Measurements from ENCODE around the gene PRPF19. TPM values are rescaled to one million over a fixed set of nuclear protein-coding genes. Genes with fewer than 3 reads are reported as not detected.

The PRPF19 gene
- total RNA-seq, 1 donor from 2014 or later = 36.5 TPM

- no peak for DNase-seq
- Histone ChIP-seq H3K27ac (replicated peaks) (peak overlapping the region; percentile 33), H3K4me3 (no peak overlapping the region), H3K36me3 (no peaks in the 10 kb centered on the region), H3K27me3 (ENCODE audit: low read depth) (peaks cover 6% of the 10 kb centered on the region), H3K9me3 (replicated peaks) (no peaks in the 10 kb centered on the region), H3K4me1 (no peaks in the 10 kb centered on the region)
- intact Hi-C loops (cut with micrococcal nuclease) = no loop called here
- TF ChIP-seq CTCF (IDR thresholded peaks at IDR 0.05; ENCODE audit: borderline replicate concordance) = no peak
These were observed 48.1 kb downstream of the PRPF19 start for GRCh38 chr11:60858236-60858635.

GRCh38 chr11:60857378-60858232, 48.8 kb downstream of the PRPF19 start:
- Histone ChIP-seq H3K27me3 (ENCODE audit: low read depth) (peaks cover 12% of the 10 kb centered on the region), H3K4me1 (no peaks in the 10 kb centered on the region), H3K36me3 (peaks cover 2% of the 10 kb centered on the region), H3K9me3 (replicated peaks) (no peaks in the 10 kb centered on the region), H3K4me3 (no peak overlapping the region), H3K27ac (replicated peaks) (peak overlapping the region; percentile 33)
- TF ChIP-seq CTCF (IDR thresholded peaks at IDR 0.05; ENCODE audit: borderline replicate concordance) = no peak
- intact Hi-C loops (cut with micrococcal nuclease) = no loop called here
- DNase-seq = no peak

GRCh38 chr11:60855726-60856633, 50.4 kb downstream of the PRPF19 start, which contains the start of gene PTGDR2:
PTGDR2 (minus strand) TSS chr11:60855950; CDS start chr11:60853722, 2,228 bp downstream.
- intact Hi-C loops (cut with micrococcal nuclease) = no loop called here
- H3K4me3 ChIP-seq = peak within 1 kb of the TSS; percentile 51
- H3K4me1 ChIP-seq = no peaks in the 10 kb centered on the region
- H3K27ac ChIP-seq (replicated peaks) = peak within 1 kb of the TSS; percentile 63
- H3K27me3 ChIP-seq (ENCODE audit: low read depth) = peaks cover 13% of the 10 kb centered on the region
- no peak for TF ChIP-seq CTCF (IDR thresholded peaks at IDR 0.05; ENCODE audit: borderline replicate concordance)
- peaks cover 16% of the 10 kb centered on the region for H3K36me3 ChIP-seq
- H3K9me3 ChIP-seq (replicated peaks) = no peaks in the 10 kb centered on the region
- DNase-seq = no peak

- peak overlapping the region; percentile 63 for H3K27ac ChIP-seq (replicated peaks)
- no peak for TF ChIP-seq CTCF (IDR thresholded peaks at IDR 0.05; ENCODE audit: borderline replicate concordance)
- DNase-seq = no peak
These were observed 51.3 kb downstream of the PRPF19 start for GRCh38 chr11:60854847-60855725.

More at GRCh38 chr11:60854847-60855725, 51.3 kb downstream of the PRPF19 start:
- Histone ChIP-seq H3K4me1 (no peaks in the 10 kb centered on the region), H3K36me3 (peaks cover 25% of the 10 kb centered on the region), H3K9me3 (replicated peaks) (no peaks in the 10 kb centered on the region), H3K27me3 (ENCODE audit: low read depth) (peaks cover 13% of the 10 kb centered on the region), H3K4me3 (peak overlapping the region; percentile 51)
- intact Hi-C loops (cut with micrococcal nuclease) = no loop called here
